GM10248 (cell line): ENCODE results near the gene FAHD1.

Source experiments
- CTCF ChIA-PET: fragments of 300-600 bp; sonication (Branson Sonifier 250); formaldehyde crosslinking; extraction: SDS; loops from one replicate; lab custom pipeline; 2021; ENCODE audit warnings: antibody characterized with exemption; lab: Yijun Ruan, JAX
- POLR2A ChIA-PET: fragments of 350-650 bp; sonication (Branson Sonifier 250); formaldehyde crosslinking; extraction: SDS; loops from one replicate; lab custom pipeline; 2020; ENCODE audit warnings: antibody characterized with exemption; lab: Yijun Ruan, JAX
- DNase-seq: peaks from one replicate; pipeline ENCODE4 v3.0.0; 2012; ENCODE audit errors: extremely low spot score
- TF ChIP-seq, protein P1 (sequence below): IDR thresholded peaks from 2 replicates; pipeline ENCODE4 v1.5.1; 2012; ENCODE audit warnings: mild to moderate bottlenecking, low read depth; ENCODE audit errors: extremely low read depth, missing control alignments, control extremely low read depth

Gene FAHD1

DNA sequence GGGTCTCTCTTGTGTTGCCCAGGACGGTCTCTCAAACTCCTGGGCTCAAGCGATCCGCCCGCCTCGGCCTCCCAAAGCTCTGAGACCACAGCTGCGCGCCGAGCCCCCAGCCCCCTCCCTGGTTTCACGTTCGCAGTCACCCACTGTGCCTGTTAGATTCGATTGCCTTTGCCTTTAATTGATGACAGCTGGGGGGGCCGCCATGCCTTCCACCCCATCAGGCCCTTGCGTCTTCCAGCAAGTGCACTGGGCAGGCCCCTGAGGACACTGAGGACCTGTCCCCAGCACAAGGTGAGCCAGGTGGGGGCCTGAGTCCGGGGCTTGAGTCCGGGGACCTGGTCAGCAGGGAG, 36.8 kb upstream of the FAHD1 start:
- TF ChIP-seq, protein P1, sequence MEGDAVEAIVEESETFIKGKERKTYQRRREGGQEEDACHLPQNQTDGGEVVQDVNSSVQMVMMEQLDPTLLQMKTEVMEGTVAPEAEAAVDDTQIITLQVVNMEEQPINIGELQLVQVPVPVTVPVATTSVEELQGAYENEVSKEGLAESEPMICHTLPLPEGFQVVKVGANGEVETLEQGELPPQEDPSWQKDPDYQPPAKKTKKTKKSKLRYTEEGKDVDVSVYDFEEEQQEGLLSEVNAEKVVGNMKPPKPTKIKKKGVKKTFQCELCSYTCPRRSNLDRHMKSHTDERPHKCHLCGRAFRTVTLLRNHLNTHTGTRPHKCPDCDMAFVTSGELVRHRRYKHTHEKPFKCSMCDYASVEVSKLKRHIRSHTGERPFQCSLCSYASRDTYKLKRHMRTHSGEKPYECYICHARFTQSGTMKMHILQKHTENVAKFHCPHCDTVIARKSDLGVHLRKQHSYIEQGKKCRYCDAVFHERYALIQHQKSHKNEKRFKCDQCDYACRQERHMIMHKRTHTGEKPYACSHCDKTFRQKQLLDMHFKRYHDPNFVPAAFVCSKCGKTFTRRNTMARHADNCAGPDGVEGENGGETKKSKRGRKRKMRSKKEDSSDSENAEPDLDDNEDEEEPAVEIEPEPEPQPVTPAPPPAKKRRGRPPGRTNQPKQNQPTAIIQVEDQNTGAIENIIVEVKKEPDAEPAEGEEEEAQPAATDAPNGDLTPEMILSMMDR, result no peak
- POLR2A ChIA-PET, result no interaction called here
- no peak for DNase-seq
- CTCF ChIA-PET, result no interaction called here

DNA sequence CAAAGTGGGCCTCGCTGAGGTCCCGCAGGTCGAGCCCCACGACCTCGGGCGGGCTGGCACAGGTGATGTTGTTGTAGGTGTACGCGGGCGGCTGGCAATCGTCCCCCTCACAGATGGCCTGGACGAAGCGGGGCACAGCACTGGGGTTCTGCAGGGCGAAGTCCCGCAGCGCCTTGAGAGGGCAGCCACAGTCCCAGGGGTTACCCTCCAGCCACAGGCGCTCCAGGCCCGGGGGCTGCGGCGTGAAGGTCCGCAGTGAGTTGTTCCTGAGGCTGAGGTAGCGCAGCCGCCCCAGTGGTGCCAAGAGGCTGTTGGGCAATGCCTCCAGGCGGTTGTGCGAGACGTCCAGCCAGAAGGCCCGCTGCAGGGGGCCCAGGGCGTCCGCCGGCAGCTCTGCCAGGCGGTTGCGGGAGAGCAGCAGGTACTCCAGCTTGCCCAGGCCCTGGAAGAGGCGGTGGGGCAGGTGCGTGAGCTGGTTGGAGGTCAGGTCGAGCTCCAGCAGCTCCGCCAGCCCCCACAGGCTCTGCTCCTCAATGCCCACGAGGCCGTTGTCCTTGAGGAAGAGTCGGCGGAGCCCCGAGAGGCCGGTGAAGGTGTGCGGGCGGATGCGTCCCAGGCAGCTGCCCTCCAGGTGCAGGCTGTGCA, 36.3 kb upstream of the FAHD1 start:
- no peak for DNase-seq
- POLR2A ChIA-PET, result interaction anchor here (1.3 kb wide), 1 partner anchor 8 kb away, joined by 5 read pairs; the partner anchor contains the start of genes NUBP2 and SPSB3
- CTCF ChIA-PET, result interaction anchor here (1.7 kb wide), 1 partner anchor 11 kb away, joined by 5 read pairs; no protein-coding TSS in a partner anchor
- TF ChIP-seq, protein P1, result no peak

DNA sequence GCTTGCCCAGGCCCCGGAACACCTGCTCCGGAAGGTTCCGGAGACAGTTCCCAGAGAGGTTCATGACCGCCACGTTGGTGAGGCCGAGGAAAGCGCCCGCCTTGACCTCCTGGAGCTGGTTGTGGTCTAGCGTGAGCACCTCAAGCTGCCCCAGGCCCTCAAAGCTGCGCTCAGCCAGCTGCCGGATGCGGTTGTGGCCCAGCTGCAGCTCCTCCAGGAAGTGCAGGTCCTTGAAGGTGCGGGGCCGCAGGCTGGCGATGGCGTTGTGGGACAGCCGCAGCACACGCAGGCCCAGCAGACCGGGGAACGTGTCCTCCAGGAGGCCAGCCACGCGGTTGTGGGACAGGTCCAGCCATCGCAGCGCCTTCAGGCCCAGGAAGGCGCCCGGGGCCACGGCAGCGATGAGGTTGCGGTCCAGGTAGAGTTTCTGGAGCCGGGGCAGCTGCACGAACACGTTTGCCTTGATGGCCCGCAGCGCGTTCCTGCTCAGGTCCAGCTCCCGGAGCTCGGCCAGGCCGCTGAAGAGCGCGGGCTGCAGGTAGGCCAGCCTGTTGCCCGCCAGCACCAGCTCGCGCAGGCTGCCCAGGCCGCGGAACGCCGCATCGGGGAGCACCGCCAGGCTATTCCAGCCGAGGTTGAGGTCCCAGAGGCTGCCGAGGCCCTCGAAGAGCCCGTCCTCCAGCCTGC, 35.6 kb upstream of the FAHD1 start:
- DNase-seq, result no peak
- POLR2A ChIA-PET, result interaction anchor here (0.7 to 1.3 kb wide), 2 partner anchors 9 to 654 kb away, joined by 3 to 5 read pairs; partner anchors contain the start of genes NUBP2 and SPSB3
- TF ChIP-seq, protein P1, result no peak
- CTCF ChIA-PET, result interaction anchor here (0.9 to 1.7 kb wide), 2 partner anchors 9 to 11 kb away, joined by 3 to 5 read pairs; partner anchors contain the start of genes NUBP2 and SPSB3

DNA sequence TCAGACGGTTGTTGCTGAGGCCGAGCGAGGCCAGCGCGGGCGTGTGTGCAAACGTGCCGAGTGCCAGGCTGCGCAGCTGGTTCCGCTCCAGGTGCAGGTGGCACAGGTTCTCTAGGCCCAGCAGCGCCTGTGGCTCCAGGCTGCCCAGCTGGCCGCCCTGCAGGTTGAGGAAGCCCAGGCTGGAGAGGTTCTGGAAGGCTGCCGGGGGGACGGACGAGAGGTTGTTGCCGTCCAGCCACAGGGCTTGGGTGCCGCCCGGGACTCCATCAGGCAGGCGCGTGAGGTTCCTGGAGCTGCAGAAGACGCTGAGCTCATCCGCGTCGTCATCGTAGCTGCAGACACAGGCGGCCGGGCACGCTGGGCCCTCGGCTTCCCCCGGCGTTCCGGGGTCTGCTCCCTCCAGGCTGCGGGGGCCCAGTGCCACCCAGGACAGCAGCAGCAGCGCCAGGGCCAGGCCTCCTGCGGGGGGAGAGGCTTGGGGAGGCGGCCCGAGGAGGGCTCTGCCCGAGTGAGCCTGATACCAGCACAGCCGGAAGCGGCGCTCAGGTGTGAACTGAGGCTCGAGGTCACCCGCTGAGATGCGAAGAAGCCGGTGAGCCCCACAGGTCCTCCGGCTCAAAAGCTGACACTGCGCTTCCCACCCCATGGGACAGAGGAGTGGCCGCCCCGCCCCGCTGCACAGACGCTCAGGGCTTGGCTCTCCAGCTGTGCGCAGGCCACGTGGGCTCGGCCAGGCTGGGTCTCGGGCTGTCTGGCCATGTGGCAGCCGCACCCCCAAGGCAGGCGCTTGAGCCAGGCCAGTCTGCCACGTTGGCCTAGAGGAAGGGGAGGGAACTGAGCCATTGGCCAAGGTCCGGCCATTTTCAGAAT, 34.8 kb upstream of the FAHD1 start:
- POLR2A ChIA-PET, result interaction anchor here (0.7 kb wide), 1 partner anchor 655 kb away, joined by 3 read pairs; no protein-coding TSS in a partner anchor
- CTCF ChIA-PET, result interaction anchor here (0.9 to 1.7 kb wide), 4 partner anchors 9 to 137 kb away, joined by 3 to 5 read pairs (median 4); partner anchors contain the start of genes NUBP2 and SPSB3
- TF ChIP-seq, protein P1, result no peak
- no peak for DNase-seq

DNA sequence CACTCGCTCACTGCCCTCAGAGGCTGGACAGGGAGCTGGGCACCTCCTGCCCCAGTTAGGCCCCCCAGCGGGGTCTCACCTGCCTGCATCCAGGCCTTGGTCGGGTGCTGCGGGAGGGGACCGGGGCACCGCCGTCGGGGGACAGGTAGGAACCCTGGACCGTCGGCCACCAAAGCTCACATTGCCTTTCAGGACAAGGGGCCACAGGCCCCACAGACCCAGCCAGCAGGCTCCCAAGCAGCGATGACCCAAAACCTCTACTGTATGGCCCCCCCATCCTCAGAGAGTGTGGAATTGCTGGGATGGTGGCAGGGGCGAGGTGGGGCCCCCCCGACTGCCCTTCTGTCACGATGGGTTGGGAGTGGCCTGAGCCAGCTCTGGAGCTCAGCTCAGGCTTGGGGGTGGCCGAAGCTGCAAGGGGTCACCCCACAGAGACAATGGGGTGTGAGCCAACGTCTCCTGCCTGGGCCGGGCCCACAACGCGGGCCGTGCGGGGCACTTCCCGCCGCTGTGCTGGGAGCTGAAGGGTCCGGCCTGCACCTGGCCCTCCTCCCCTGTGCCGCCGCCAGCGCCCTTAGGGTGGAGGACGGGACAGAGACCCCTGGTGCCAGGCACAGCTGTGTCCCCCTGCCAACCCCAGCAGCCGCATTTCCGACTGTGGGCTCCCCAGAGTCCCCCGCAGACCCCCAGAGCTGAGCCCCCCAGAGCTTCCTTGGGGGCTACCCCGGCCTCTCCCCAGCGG, 34.0 kb upstream of the FAHD1 start:
- no peak for DNase-seq
- POLR2A ChIA-PET, result no interaction called here
- TF ChIP-seq, protein P1, result no peak
- CTCF ChIA-PET, result interaction anchor here (1.4 to 1.7 kb wide), 3 partner anchors 9 to 136 kb away, joined by 4 to 5 read pairs (median 5); partner anchors contain the start of genes NUBP2 and SPSB3
